Natural killer cell (primary cell): ENCODE data around the gene ARSB. TPM values are rescaled to one million over a fixed set of nuclear protein-coding genes. Genes with fewer than 3 reads are reported as not detected.
A peak's percentile ranks its signal among the peaks of the same experiment; 100 is the strongest.

Experiments used
- ATAC-seq, 3 donors: fragments of 150-1000 bp in 2 of 3; fragments of 200-7000 bp in 1 of 3; cut with Tn5 transposase; 1 replicate in 1 of 3; 2 replicates in 2 of 3; pipeline ENCODE4 v1.10.0; 2021; ENCODE audit warnings: mild to moderate bottlenecking in 2 of 3, moderate library complexity in 2 of 3
- DNase-seq, 2 donors: peaks; one replicate each; pipeline versions ENCODE4 v3.0.0 to v3.0.0-alpha.2; 2013 to 2021; ENCODE audit warnings: mixed read lengths in 1 of 2
- H3K27ac ChIP-seq: one replicate; pipeline ENCODE4 v1.5.1; 2013; ENCODE audit warnings: mild to moderate bottlenecking, low read length
- H3K27me3 ChIP-seq: one replicate; pipeline ENCODE4 v1.6.1; 2013; ENCODE audit warnings: low read length; ENCODE audit not compliant: control insufficient read depth, insufficient read depth
- H3K36me3 ChIP-seq: one replicate; pipeline ENCODE4 v1.6.1; 2013; ENCODE audit warnings: low read length; ENCODE audit not compliant: control insufficient read depth, insufficient read depth
- H3K4me1 ChIP-seq: one replicate; pipeline ENCODE4 v1.6.1; 2013; ENCODE audit warnings: low read length; ENCODE audit not compliant: control insufficient read depth, insufficient read depth
- H3K4me3 ChIP-seq: one replicate; pipeline ENCODE4 v1.5.1; 2013; ENCODE audit warnings: low read length
- H3K9me3 ChIP-seq: one replicate; pipeline ENCODE4 v1.6.1; 2013; ENCODE audit warnings: low read length; ENCODE audit not compliant: control insufficient read depth, insufficient read depth
- H3K27ac Mint-ChIP-seq, 2 donors: one replicate each; pipeline ENCODE4 v1.8.0; 2022; ENCODE audit warnings: mild to moderate bottlenecking in 2 of 2, mixed read lengths in 2 of 2, moderate library complexity in 1 of 2
- H3K27me3 Mint-ChIP-seq, 2 donors: one replicate each; pipeline ENCODE4 v1.8.0; 2022; ENCODE audit warnings: low read depth in 2 of 2, mixed read lengths in 2 of 2
- H3K36me3 Mint-ChIP-seq: one replicate; pipeline ENCODE4 v1.8.0; 2022; ENCODE audit warnings: mixed read lengths
- H3K4me1 Mint-ChIP-seq, 2 donors: one replicate each; pipeline ENCODE4 v1.8.0; 2022; ENCODE audit warnings: mixed read lengths in 2 of 2
- H3K4me3 Mint-ChIP-seq: one replicate; pipeline ENCODE4 v1.8.0; 2022; ENCODE audit warnings: mild to moderate bottlenecking, moderate library complexity, mixed read lengths
- H3K9me3 Mint-ChIP-seq, 2 donors: one replicate each; pipeline ENCODE4 v1.8.0; 2022; ENCODE audit warnings: mixed read lengths in 2 of 2
- WGBS: methylation state at CpG from one replicate; pipeline ENCODE4 v1.1.7; 2013; ENCODE audit warnings: missing lambda C conversion rate; ENCODE audit not compliant: insufficient coverage; 5-methylcytosine and 5-hydroxymethylcytosine counted together
- intact Hi-C: fragments of 100-400 bp; cut with micrococcal nuclease; formaldehyde crosslinking; loops from one replicate; pipeline ENCODE4 v1.14.2; 2022
- total RNA-seq, 4 donors: library from RNA; stranded (reverse); fragments of 120-200 nt in 1 of 4; gene quantifications; one replicate each; pipeline versions ENCODE4 v1.2.3 to v1.2.4, GENCODE V29; 2013 to 2022
- TF ChIP-seq, protein P1 (sequence below): fragments of 200-600 bp; IDR thresholded peaks from one replicate; pipeline ENCODE4 v1.8.0; 2022; ENCODE audit warnings: antibody characterized with exemption

The ARSB gene
- total RNA-seq, 3 donors from 2014 or later (not counting 1 experiment from before 2014, with no cell fraction given) = 8.6 to 12.8 (median 8.9) TPM

GRCh38 chr5:78971998-78972397 is 13.1 kb downstream of the ARSB start:
- no peak for ATAC-seq
- intact Hi-C loops = no loop called here

GRCh38 chr5:78968781-78969180 is 16.3 kb downstream of the ARSB start:
- Mint-ChIP-seq H3K36me3 (no peaks in the 10 kb centered on the region), H3K4me1 (no peaks in the 10 kb centered on the region), H3K4me3 (no peak overlapping the region), H3K9me3 (no peaks in the 10 kb centered on the region), H3K27ac (no peak overlapping the region), H3K27me3 (no peaks in the 10 kb centered on the region)
- DNase-seq (no peak), ATAC-seq (no peak)
- Histone ChIP-seq H3K36me3 (peaks cover 4% of the 10 kb centered on the region), H3K4me3 (no peak overlapping the region), H3K27ac (no peak overlapping the region), H3K9me3 (no peaks in the 10 kb centered on the region), H3K4me1 (no peaks in the 10 kb centered on the region), H3K27me3 (no peaks in the 10 kb centered on the region)
- 96% methylated on average over 5 of the region's 5 CpGs for WGBS
- intact Hi-C loops = no loop called here
- TF ChIP-seq, protein P1, sequence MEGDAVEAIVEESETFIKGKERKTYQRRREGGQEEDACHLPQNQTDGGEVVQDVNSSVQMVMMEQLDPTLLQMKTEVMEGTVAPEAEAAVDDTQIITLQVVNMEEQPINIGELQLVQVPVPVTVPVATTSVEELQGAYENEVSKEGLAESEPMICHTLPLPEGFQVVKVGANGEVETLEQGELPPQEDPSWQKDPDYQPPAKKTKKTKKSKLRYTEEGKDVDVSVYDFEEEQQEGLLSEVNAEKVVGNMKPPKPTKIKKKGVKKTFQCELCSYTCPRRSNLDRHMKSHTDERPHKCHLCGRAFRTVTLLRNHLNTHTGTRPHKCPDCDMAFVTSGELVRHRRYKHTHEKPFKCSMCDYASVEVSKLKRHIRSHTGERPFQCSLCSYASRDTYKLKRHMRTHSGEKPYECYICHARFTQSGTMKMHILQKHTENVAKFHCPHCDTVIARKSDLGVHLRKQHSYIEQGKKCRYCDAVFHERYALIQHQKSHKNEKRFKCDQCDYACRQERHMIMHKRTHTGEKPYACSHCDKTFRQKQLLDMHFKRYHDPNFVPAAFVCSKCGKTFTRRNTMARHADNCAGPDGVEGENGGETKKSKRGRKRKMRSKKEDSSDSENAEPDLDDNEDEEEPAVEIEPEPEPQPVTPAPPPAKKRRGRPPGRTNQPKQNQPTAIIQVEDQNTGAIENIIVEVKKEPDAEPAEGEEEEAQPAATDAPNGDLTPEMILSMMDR = no peak

More at GRCh38 chr5:78971998-78972397, 13.1 kb downstream of the ARSB start:
- H3K4me3 ChIP-seq = no peak overlapping the region
- no peaks in the 10 kb centered on the region for H3K9me3 ChIP-seq
- no peak for DNase-seq
- no peak overlapping the region for H3K27ac ChIP-seq
- no peaks in the 10 kb centered on the region for H3K4me1 ChIP-seq
- Mint-ChIP-seq H3K9me3 (no peaks in the 10 kb centered on the region), H3K4me1 (no peaks in the 10 kb centered on the region), H3K36me3 (no peaks in the 10 kb centered on the region), H3K4me3 (no peak overlapping the region), H3K27me3 (no peaks in the 10 kb centered on the region), H3K27ac (no peak overlapping the region)
- TF ChIP-seq, protein P1 = no peak
- 88% methylated on average over 2 of the region's 2 CpGs for WGBS
- H3K36me3 ChIP-seq = no peaks in the 10 kb centered on the region
- no peaks in the 10 kb centered on the region for H3K27me3 ChIP-seq

- H3K27me3 Mint-ChIP-seq = no peaks in the 10 kb centered on the region
- intact Hi-C loops = no loop called here
- H3K9me3 ChIP-seq = no peaks in the 10 kb centered on the region
- H3K9me3 Mint-ChIP-seq = no peaks in the 10 kb centered on the region
- H3K4me1 Mint-ChIP-seq = no peaks in the 10 kb centered on the region
- ATAC-seq (peak in 1 of 3 donors; percentile 34), DNase-seq (peak in 1 of 2 donors; percentile 21)
- no peaks in the 10 kb centered on the region for H3K4me1 ChIP-seq
- H3K36me3 Mint-ChIP-seq = peaks cover 7% of the 10 kb centered on the region
- no peak overlapping the region for H3K4me3 ChIP-seq
- no peak overlapping the region for H3K27ac ChIP-seq
- 55% methylated on average over 1 of the region's 2 CpGs for WGBS
- H3K27me3 ChIP-seq = no peaks in the 10 kb centered on the region
- no peak overlapping the region for H3K4me3 Mint-ChIP-seq
- peaks cover 12% of the 10 kb centered on the region for H3K36me3 ChIP-seq
- TF ChIP-seq, protein P1 = no peak
- H3K27ac Mint-ChIP-seq = no peak overlapping the region
Observed at GRCh38 chr5:78964889-78965288, 20.2 kb downstream of the ARSB start.

DNA sequence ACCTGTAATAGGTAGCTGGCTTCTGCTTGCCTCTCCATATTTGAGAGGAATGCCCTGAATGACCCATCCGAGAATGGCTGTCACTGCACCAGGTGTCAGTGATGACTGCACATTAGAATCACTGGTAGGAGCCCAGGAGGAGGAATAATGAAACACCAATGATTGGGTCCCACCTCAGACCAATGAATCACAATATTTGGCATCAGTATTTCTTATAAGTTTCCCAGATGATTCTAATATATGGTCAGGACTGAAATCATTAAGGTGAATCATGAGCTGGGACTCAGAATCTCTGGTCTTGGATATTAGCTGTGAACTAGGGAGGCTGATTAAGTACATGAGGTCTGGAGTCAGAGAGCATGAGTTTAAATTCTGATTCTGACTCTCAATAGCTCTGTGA is 23.4 kb downstream of the ARSB start:
- Mint-ChIP-seq H3K36me3 (peaks cover 7% of the 10 kb centered on the region), H3K27me3 (no peaks in the 10 kb centered on the region), H3K9me3 (no peaks in the 10 kb centered on the region), H3K27ac (no peak overlapping the region), H3K4me1 (no peaks in the 10 kb centered on the region), H3K4me3 (no peak overlapping the region)
- Histone ChIP-seq H3K27me3 (no peaks in the 10 kb centered on the region), H3K4me3 (no peak overlapping the region), H3K9me3 (no peaks in the 10 kb centered on the region), H3K27ac (no peak overlapping the region), H3K36me3 (peaks cover 12% of the 10 kb centered on the region), H3K4me1 (no peaks in the 10 kb centered on the region)
- DNase-seq = no peak
- ATAC-seq = no peak
- intact Hi-C loops = no loop called here
- TF ChIP-seq, protein P1 = no peak
- WGBS = 93% methylated on average over 1 of the region's 1 CpG
